Measurements from ENCODE around the gene DOK1. TPM values are rescaled to one million over a fixed set of nuclear protein-coding genes. Genes with fewer than 3 reads are reported as not detected.
A peak's percentile ranks its signal among the peaks of the same experiment; 100 is the strongest.

DOK1 gene
- total RNA-seq, 2 donors from 2014 or later, result 20.6 to 25.6 TPM

DNA sequence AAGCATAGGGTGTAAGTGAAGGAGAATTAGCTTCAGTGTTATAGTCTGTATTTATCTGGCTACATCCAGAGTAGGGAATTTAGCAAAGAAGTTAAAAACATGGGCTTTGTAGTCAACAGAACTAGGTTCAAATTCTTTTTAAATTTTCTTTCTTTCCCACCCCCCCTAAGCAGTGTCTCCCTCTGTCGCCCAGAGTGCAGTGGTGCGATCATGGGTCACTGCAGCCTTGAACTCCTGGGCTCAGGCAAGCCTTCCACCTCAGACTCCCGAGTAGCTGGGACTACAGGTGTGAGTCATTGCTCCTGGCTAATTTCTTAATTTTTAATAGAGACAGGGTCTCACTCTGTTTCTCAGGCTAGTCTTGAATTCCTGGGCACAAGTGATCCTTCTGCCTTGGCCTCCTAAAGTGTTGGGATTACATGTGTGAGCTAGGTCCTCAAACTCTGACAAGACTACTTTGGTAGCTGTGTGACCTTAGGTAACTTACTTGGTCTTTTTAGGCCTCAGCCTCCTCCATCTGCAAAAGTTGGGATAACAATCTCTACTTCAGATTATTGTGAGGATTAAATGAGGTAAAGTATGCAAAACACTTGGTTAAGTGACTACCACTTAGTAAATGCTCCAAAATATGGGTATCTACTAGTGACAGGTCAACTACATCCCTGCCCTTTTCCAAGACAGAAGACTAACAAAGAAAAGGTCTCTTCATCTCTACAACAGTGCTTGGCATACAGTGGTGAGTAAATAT lies 17.8 kb downstream of the DOK1 start:
- Mint-ChIP-seq H3K36me3 (ENCODE audit: insufficient read depth in 2 of 2) (no peaks in the 10 kb centered on the region), H3K27ac (no peak overlapping the region), H3K9me3 (peaks cover 0 to 2% of the 10 kb centered on the region in 2 donors), H3K4me1 (ENCODE audit: low read depth) (peaks cover 49% of the 10 kb centered on the region), H3K4me3 (no peak overlapping the region), H3K27me3 (ENCODE audit: low read depth) (no peaks in the 10 kb centered on the region)
- ATAC-seq (replicated peaks in 1 of 2), result no peak
- DNase-seq, result no peak

DNA sequence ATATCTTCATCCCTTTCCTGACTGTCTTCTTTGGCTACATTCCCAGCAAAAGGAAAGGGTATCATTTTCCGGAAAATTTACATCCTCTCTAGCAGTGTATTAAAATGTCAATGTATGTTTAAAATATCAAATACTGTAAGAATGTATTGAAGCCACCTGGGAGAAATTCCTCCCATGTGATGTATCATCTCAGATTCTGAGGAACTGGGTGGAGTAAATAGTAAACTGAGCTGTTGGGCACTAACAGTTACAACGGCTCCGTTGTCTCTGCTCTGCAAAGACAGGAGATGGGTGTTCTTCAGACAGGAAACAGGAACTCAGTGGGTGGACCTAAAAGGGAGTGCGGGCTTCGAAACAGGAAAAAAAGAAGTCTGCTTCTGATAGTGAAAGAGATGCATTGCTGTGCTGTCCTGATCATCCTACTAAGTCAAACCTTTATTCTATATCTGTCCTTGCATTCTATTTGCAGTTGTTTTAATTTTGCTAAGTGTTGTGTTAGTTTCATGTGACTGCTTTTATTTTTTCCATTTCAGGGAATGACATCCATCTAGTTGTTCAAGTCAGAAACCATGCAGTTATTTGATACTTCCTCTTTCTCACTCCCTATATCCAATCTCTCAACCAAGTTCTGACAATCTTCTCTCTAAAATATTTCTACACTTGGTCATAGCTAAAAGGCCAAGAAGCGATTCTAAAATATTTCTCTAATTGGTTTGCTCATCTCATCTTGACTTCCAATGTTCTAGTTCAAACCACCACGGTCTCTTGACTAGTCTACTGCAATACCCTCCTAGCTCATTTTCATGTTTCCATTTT lies 19.4 kb downstream of the DOK1 start:
- no peaks in the 10 kb centered on the region for H3K27me3 Mint-ChIP-seq (ENCODE audit: low read depth)

DNA sequence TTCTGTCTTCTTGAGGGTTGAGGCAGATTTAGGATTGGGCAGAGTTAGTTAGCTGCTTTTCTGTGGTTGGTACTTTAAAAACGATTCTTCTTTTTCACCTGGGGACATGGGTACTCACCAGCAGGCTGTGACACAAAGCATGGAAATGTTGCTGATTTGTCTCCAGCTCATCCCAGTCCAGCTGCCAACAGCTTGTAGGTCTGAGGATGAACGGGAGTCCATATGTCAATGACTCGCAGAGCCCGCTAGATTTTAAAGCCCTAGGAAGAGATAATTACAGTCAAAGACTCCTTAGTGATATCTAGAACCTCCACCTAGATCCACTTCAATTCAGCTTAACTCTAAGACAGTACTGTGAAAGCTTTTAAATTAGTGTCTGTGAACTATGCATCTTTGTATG lies 20.8 kb downstream of the DOK1 start:
- ATAC-seq (replicated peaks in 1 of 2), result no peak
- no peak overlapping the region for H3K27ac Mint-ChIP-seq
- H3K36me3 Mint-ChIP-seq (ENCODE audit: insufficient read depth in 2 of 2), result no peaks in the 10 kb centered on the region
- DNase-seq, result no peak
- peaks cover 0 to 2% of the 10 kb centered on the region in 2 donors for H3K9me3 Mint-ChIP-seq
- no peak overlapping the region for H3K4me3 Mint-ChIP-seq
- H3K4me1 Mint-ChIP-seq (ENCODE audit: low read depth), result peaks cover 37% of the 10 kb centered on the region
- no peaks in the 10 kb centered on the region for H3K27me3 Mint-ChIP-seq (ENCODE audit: low read depth)

More for the DNA sequence above, 19.4 kb downstream of the DOK1 start:
- ATAC-seq (replicated peaks in 1 of 2), result peak; percentile 20 to 39
- peak overlapping the region; percentile 43 for H3K27ac Mint-ChIP-seq
- H3K9me3 Mint-ChIP-seq, result peaks cover 0 to 2% of the 10 kb centered on the region in 2 donors
- H3K4me3 Mint-ChIP-seq, result peak overlapping the region; percentile 58 to 64
- H3K4me1 Mint-ChIP-seq (ENCODE audit: low read depth), result peaks cover 45% of the 10 kb centered on the region
- H3K36me3 Mint-ChIP-seq (ENCODE audit: insufficient read depth in 2 of 2), result no peaks in the 10 kb centered on the region
- DNase-seq, result peak; percentile 13 to 22

DNA sequence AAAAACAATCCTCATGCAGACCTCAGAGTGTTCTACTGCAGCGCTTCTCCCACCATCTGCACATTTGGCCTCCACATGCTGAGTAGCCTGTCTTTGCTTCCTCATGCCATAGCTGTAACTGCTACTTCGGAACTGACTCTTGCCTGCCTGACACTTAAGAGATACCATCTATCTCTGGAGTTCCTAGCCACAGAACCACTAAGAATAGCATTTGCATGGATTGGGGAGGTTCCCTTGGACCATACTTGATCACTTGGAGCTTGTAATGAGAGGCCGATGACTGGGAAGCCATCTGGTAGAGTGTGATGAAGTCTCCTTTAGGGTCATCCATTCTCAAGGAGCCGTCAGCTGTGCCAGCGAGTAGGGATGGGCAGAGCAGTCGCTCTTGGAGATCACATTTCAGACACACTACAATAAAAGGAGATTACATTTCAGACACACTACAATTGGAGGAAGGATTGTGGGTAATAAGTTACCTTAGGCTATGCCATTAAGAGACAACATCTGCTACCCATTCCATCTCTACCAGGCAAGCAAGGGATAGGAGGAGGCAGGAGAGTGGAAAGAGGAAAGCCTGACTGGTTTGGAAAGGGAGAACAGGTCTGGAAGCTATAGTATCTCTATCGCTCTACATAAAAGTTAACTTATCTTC lies 21.8 kb downstream of the DOK1 start:
- ATAC-seq (replicated peaks in 1 of 2) (no peak), DNase-seq (no peak)
- H3K4me1 Mint-ChIP-seq (ENCODE audit: low read depth), result peaks cover 37% of the 10 kb centered on the region
- H3K36me3 Mint-ChIP-seq (ENCODE audit: insufficient read depth in 2 of 2), result no peaks in the 10 kb centered on the region
- H3K27ac Mint-ChIP-seq, result peak overlapping the region; percentile 5
- no peak overlapping the region for H3K4me3 Mint-ChIP-seq
- no peaks in the 10 kb centered on the region for H3K27me3 Mint-ChIP-seq (ENCODE audit: low read depth)
- peaks cover 0 to 2% of the 10 kb centered on the region in 2 donors for H3K9me3 Mint-ChIP-seq

DNA sequence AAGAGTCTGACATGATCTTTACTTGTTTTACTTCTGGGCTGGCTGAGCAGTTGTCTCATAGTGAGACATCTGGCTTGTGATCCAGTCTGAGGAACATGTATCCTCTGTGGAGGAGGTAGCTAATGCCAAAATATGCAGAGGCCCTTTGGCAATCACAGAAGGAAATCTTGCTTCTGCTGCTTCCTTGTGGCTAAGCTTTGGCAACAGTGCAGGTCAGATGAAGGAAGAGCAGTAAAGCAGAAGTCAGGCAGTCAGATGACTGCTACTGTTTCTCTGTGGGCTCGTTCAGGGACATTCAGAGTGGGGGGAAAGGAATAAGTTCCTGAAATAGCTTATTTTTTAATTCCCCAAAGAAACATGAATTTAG lies 22.3 kb downstream of the DOK1 start:
- peaks cover 0 to 2% of the 10 kb centered on the region in 2 donors for H3K9me3 Mint-ChIP-seq
- H3K27ac Mint-ChIP-seq, result no peak overlapping the region
- no peaks in the 10 kb centered on the region for H3K27me3 Mint-ChIP-seq (ENCODE audit: low read depth)
- H3K36me3 Mint-ChIP-seq (ENCODE audit: insufficient read depth in 2 of 2), result no peaks in the 10 kb centered on the region
- H3K4me1 Mint-ChIP-seq (ENCODE audit: low read depth), result peaks cover 37% of the 10 kb centered on the region
- H3K4me3 Mint-ChIP-seq, result no peak overlapping the region
- no peak for ATAC-seq (replicated peaks in 1 of 2)
- no peak for DNase-seq

DNA sequence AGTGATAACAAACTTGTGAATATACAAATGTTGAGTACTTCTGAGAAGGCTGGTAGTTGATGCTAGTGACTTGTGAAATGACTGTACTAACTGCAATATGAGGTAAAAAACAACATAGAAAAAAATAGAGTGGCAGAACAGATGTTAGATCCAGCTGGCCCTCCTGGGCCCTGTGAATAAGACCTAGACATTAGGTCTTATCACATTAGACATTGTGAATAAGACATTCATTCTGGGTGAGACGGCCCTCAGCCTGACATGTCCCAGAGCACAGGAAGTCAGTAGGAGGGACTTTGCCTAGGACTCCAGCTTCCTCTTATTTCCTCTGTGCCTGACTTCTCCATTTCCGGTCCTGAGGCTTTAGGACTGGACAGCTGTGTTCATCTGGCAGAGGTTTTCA lies 22.9 kb downstream of the DOK1 start:
- ATAC-seq (replicated peaks in 1 of 2), result peak; percentile 83 to 85
- no peak overlapping the region for H3K27ac Mint-ChIP-seq

DNA sequence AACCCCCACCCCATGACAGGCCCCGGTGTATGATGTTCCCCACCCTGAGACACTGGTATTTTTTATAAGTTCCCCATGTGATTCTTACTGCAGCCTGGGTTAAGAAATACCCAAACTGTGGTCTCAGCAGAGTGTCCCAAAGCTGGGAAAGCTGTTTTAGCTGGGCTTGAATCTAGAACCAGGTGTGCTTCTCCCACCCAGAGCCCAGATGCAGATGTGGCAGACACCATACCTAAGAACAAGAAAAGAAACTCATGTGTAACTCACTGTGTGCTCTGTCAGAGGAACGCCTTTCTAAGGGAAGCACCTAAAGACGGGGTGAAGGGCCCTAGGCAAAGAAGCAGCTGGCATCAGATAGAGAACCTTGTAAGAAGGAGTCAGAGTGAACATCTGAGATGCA lies 23.9 kb downstream of the DOK1 start:
- Mint-ChIP-seq H3K4me1 (ENCODE audit: low read depth) (peaks cover 39% of the 10 kb centered on the region), H3K27ac (no peak overlapping the region)
- peak; percentile 48 to 55 for ATAC-seq (replicated peaks in 1 of 2)

More for the DNA sequence above, 22.9 kb downstream of the DOK1 start:
- H3K27me3 Mint-ChIP-seq (ENCODE audit: low read depth), result no peaks in the 10 kb centered on the region
- H3K9me3 Mint-ChIP-seq, result peaks cover 0 to 2% of the 10 kb centered on the region in 2 donors
- peaks cover 37% of the 10 kb centered on the region for H3K4me1 Mint-ChIP-seq (ENCODE audit: low read depth)
- H3K4me3 Mint-ChIP-seq, result peak overlapping the region; percentile 1 to 19
- peak; percentile 30 to 36 for DNase-seq
- no peaks in the 10 kb centered on the region for H3K36me3 Mint-ChIP-seq (ENCODE audit: insufficient read depth in 2 of 2)

DNA sequence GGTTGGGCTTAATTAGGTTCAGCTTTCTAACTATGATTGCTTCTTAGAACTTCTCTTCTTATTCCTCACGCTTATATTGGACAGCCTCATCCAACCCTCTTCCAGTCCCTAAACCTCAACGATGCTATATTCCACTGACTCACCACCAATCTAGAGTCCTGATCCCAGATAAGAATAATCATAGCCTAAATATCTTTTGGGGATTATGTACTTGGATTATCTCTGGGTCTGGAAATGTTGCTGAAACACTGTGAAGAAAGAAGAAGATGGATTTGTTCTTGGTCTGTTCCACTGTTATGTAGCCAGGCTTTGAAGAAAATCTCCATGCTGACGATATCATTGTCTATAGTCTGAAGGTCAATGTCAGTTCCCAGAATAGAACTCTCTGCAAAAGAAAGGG lies 26.9 kb downstream of the DOK1 start:
- ATAC-seq (replicated peaks in 1 of 2) (no peak), DNase-seq (no peak)
- Mint-ChIP-seq H3K4me1 (ENCODE audit: low read depth) (peaks cover 51% of the 10 kb centered on the region), H3K9me3 (no peaks in the 10 kb centered on the region), H3K27me3 (ENCODE audit: low read depth) (no peaks in the 10 kb centered on the region), H3K27ac (no peak overlapping the region), H3K4me3 (no peak overlapping the region), H3K36me3 (ENCODE audit: insufficient read depth in 2 of 2) (no peaks in the 10 kb centered on the region)

More for the DNA sequence above, 23.9 kb downstream of the DOK1 start:
- peaks cover 0 to 2% of the 10 kb centered on the region in 2 donors for H3K9me3 Mint-ChIP-seq
- no peak overlapping the region for H3K4me3 Mint-ChIP-seq
- H3K27me3 Mint-ChIP-seq (ENCODE audit: low read depth), result no peaks in the 10 kb centered on the region
- peak in 1 of 2 donors; percentile 19 for DNase-seq
- no peaks in the 10 kb centered on the region for H3K36me3 Mint-ChIP-seq (ENCODE audit: insufficient read depth in 2 of 2)

DNA sequence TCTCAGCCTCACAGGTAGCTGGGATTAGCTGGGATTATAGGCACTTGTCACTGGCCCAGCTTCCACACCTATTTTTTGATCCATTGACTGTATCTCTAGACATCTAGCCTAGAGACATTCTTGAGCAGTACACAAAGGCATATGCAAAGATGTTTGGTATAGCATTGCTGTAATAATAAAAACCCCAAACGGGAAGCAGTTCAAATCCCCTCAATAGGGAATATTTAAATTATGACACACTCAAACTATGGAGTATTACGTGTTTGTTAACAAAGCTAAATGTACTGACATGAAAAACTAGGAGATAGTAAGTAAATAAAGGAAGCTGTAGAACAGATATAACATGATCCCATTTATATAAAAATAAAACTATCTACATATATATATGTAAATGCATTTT lies 27.7 kb downstream of the DOK1 start:
- Mint-ChIP-seq H3K4me1 (ENCODE audit: low read depth) (peaks cover 44% of the 10 kb centered on the region), H3K4me3 (no peak overlapping the region), H3K27me3 (ENCODE audit: low read depth) (no peaks in the 10 kb centered on the region), H3K9me3 (no peaks in the 10 kb centered on the region), H3K36me3 (ENCODE audit: insufficient read depth in 2 of 2) (no peaks in the 10 kb centered on the region), H3K27ac (no peak overlapping the region)
- no peak for ATAC-seq (replicated peaks in 1 of 2)
- DNase-seq, result no peak

DNA sequence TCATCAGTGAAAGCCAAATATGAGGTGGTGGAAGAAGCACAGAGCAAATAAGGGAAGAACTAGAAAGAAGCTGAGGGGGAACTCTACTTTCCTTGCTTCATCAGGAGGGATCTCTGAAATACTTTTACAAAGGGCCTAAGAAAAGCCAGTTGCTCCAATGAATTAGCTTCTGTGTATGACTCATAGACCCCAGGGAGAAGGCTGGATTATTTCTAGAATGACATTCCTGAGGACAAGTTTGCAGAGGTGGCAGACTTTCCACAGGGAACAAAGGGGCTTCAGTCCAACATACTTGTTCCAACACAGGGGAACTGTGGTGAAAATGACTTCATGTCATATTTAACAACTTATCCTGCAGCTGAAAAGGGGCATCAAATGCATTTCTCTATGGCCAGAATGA lies 29.0 kb downstream of the DOK1 start:
- H3K4me1 Mint-ChIP-seq (ENCODE audit: low read depth), result peaks cover 39% of the 10 kb centered on the region
- peaks cover under 1% of the 10 kb centered on the region for H3K27me3 Mint-ChIP-seq (ENCODE audit: low read depth)
- H3K4me3 Mint-ChIP-seq, result no peak overlapping the region
- ATAC-seq (replicated peaks in 1 of 2) (no peak), DNase-seq (no peak)
- H3K27ac Mint-ChIP-seq, result no peak overlapping the region
- no peaks in the 10 kb centered on the region for H3K36me3 Mint-ChIP-seq (ENCODE audit: insufficient read depth in 2 of 2)
- H3K9me3 Mint-ChIP-seq, result no peaks in the 10 kb centered on the region

DNA sequence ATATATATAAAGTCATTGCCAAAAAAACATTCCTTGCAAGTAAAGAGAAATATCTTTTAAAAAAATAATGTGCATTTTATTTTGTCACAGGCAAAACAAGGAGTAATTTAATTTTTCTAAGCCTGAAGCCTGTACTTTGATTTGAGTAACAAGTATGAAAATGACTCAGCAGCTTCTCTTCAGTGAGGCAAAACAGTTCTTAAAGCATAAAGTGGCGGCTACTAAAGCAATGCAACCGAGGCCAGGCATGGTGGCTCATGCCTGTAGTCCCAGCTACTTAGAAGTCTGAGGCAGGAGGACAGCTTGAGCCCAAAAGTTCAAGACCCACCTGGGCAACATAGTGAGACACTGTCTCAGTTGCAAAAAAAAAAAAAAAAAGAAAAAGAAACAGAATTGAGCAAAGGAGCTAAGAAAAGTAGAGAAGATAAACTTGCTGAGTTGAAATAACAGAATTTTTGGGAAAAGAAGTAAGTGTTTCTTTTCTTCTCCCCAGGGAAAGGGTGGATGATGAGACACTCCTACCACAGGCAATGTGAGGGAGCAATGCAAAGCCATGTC lies 29.6 kb downstream of the DOK1 start:
- Mint-ChIP-seq H3K4me3 (peak overlapping the region; percentile 73 to 89), H3K4me1 (ENCODE audit: low read depth) (peaks cover 36% of the 10 kb centered on the region), H3K9me3 (no peaks in the 10 kb centered on the region), H3K27me3 (ENCODE audit: low read depth) (peaks cover 7% of the 10 kb centered on the region), H3K36me3 (ENCODE audit: insufficient read depth in 2 of 2) (no peaks in the 10 kb centered on the region), H3K27ac (peak overlapping the region; percentile 97)
- DNase-seq, result peak; percentile 60 to 62
- peak; percentile 80 to 84 for ATAC-seq (replicated peaks in 1 of 2)

DNA sequence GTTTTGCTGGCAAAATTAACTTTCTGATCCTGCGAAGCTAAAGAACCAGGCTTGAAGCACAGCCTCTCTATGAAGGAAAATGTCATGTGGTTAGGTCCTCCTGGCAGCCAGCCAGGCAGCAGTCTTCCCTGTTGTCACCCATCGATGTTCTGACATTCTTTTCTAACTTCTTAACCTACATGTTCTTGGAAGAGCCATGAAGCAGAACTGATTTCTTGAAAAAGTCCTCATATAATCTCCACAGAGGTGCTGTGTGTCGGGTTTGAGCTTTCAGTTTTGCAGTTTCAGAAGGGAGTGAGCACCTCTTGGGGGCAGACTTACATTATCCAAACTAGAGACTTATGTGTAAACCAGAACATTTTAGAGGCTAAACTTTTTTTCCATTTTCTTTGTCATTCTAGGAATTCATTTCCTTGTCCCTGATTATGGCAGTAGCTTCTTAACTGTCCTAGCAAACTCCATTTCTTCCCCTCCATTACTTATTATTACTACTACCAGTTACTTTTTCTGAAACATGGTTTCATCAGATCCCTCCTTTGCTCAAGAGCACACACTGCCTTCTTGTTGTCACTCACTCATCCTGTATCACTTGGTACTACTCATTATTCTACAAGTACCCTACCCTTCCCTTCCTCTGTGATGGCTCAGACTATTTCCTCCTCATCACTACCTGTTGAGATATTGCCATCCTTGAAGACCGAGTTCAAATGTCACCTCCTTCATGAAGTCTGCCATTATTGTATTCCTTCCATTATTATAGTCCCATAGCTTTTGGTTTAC lies 31.1 kb downstream of the DOK1 start:
- H3K36me3 Mint-ChIP-seq (ENCODE audit: insufficient read depth in 2 of 2), result no peaks in the 10 kb centered on the region
- H3K9me3 Mint-ChIP-seq, result no peaks in the 10 kb centered on the region
- H3K27me3 Mint-ChIP-seq (ENCODE audit: low read depth), result peaks cover 9% of the 10 kb centered on the region
- DNase-seq (peak; percentile 14 to 49), ATAC-seq (replicated peaks in 1 of 2) (peak; percentile 57 to 77)
- H3K4me1 Mint-ChIP-seq (ENCODE audit: low read depth), result peaks cover 36% of the 10 kb centered on the region
- H3K27ac Mint-ChIP-seq, result peak overlapping the region; percentile 77
- peak overlapping the region; percentile 62 to 71 for H3K4me3 Mint-ChIP-seq
